Pancreas (tissue), 10 donors: ENCODE results near the gene LTBR. TPM values are rescaled to one million over a fixed set of nuclear protein-coding genes. Genes with fewer than 3 reads are reported as not detected.
A peak's percentile ranks its signal among the peaks of the same experiment; 100 is the strongest.

Experiments
- ATAC-seq, 4 donors: fragments of 200-7000 bp; cut with Tn5 transposase; one replicate each; pipeline versions ENCODE4 v1.8.0 to v1.9.1; 2020; ENCODE audit warnings: mild to moderate bottlenecking in 4 of 4, moderate library complexity in 4 of 4
- DNase-seq, 6 donors: peaks; one replicate each; pipeline ENCODE4 v3.0.0-alpha.2; 2020
- FAIRE-seq: peaks from 2 replicates; lab custom pipeline; 2012; peaks lifted over from hg19 to GRCh38; lab: Jason Lieb, UNC
- H3K27ac ChIP-seq, 4 donors: fragments of 200-600 bp; sonication (generic); 1 replicate in 3 of 4; 2 replicates in 1 of 4; pipeline versions ENCODE4 v1.5.0 to v1.8.0; 2020
- H3K27me3 ChIP-seq, 4 donors: fragments of 200-600 bp; one replicate each; pipeline ENCODE4 v1.8.0; 2021
- H3K36me3 ChIP-seq, 3 donors: fragments of 200-600 bp; sonication (generic) in 1 of 3; one replicate each; pipeline versions ENCODE4 v1.5.0 to v1.8.0; 2020 to 2021
- H3K4me1 ChIP-seq, 3 donors: fragments of 200-600 bp; one replicate each; pipeline ENCODE4 v1.8.0; 2021
- H3K4me3 ChIP-seq, 4 donors: fragments of 200-600 bp; sonication (generic) in 2 of 4; one replicate each; pipeline versions ENCODE4 v1.5.0 to v1.8.0; 2020 to 2021
- H3K9me3 ChIP-seq, 4 donors: fragments of 200-600 bp; one replicate each; pipeline ENCODE4 v1.8.0; 2021
- WGBS, 2 donors: extraction: QIAGEN DNeasy Blood & Tissue Kit; methylation state at CpG; one replicate each; pipeline ENCODE4 v1.1.7; 2013; 5-methylcytosine and 5-hydroxymethylcytosine counted together
- intact Hi-C, 3 donors: fragments of 100-400 bp; cut with DNase I; formaldehyde crosslinking; loops; one replicate each; pipeline versions ENCODE4 v1.11.1 to v1.14.2; 2022
- polyA plus RNA-seq, 2 donors: library from polyadenylated mRNA; stranded (reverse); fragments of 200-250 nt; gene quantifications; one replicate each; pipeline ENCODE4 v1.2.3, GENCODE V29; 2013
- total RNA-seq, 6 donors: library from RNA; stranded (reverse); fragmentation: NEBNext Ultra II Directional in 4 of 6; extraction: Animal tissue kit (Norgen Biotek cat#: 25700) in 4 of 6; gene quantifications; one replicate each; pipeline versions ENCODE4 v1.2.1 to v1.2.4, GENCODE V29; 2021 to 2023
- TF ChIP-seq, protein P1 (sequence below), 4 donors: fragments of 200-600 bp; sonication (generic) in 3 of 4; IDR thresholded peaks; one replicate each; pipeline versions ENCODE4 v1.5.0 to v1.8.0; 2021; ENCODE audit warnings: antibody characterized with exemption in 4 of 4
- donor health status: healthy with polysubstance abuse.
- donor health status: DM: no; HTN: no; CAD: no; lungs with moderate emphysema.
- donor health status: DM: no; HTN: no; CAD: no.
- donor health status: control.
- donor health status: control.
- donor health status: Bipolar disorder and iron deficiency.
- donor health status: DM: yes; HTN: yes; CAD: no.
- donor health status: DM: no; HTN: no; CAD: no.
- donor health status: DM: no; HTN: no; CAD: no.
- donor health status: DM: yes; HTN: yes; CAD: no.

The LTBR gene
- total and polyA plus RNA-seq, 8 donors = 50.0 to 82.1 (median 71.6) TPM

- DNase-seq (peak in 5 of 6 donors; percentile 40 to 63 (median 54)), ATAC-seq (peak; percentile 58 to 89 (median 81)), FAIRE-seq (no peak)
- TF ChIP-seq, protein P1, sequence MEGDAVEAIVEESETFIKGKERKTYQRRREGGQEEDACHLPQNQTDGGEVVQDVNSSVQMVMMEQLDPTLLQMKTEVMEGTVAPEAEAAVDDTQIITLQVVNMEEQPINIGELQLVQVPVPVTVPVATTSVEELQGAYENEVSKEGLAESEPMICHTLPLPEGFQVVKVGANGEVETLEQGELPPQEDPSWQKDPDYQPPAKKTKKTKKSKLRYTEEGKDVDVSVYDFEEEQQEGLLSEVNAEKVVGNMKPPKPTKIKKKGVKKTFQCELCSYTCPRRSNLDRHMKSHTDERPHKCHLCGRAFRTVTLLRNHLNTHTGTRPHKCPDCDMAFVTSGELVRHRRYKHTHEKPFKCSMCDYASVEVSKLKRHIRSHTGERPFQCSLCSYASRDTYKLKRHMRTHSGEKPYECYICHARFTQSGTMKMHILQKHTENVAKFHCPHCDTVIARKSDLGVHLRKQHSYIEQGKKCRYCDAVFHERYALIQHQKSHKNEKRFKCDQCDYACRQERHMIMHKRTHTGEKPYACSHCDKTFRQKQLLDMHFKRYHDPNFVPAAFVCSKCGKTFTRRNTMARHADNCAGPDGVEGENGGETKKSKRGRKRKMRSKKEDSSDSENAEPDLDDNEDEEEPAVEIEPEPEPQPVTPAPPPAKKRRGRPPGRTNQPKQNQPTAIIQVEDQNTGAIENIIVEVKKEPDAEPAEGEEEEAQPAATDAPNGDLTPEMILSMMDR (IDR thresholded peaks at IDR 0.05) = no peak
- H3K27ac ChIP-seq = peak overlapping the region in 1 of 4 donors; percentile 33
- H3K4me1 ChIP-seq = no peaks in the 10 kb centered on the region
- no peaks in the 10 kb centered on the region for H3K27me3 ChIP-seq
- peak overlapping the region in 1 of 4 donors; percentile 17 for H3K4me3 ChIP-seq
- 32 to 43% methylated on average over 19 of the region's 19 CpGs for WGBS, 2 donors
- H3K9me3 ChIP-seq = no peaks in the 10 kb centered on the region
- H3K36me3 ChIP-seq = no peaks in the 10 kb centered on the region
- intact Hi-C loops = no loop called here
These were observed 46.4 kb downstream of the LTBR start for GRCh38 chr12:6430124-6430989.

- H3K27me3 ChIP-seq = no peaks in the 10 kb centered on the region
- intact Hi-C loops = no loop called here
- no peaks in the 10 kb centered on the region for H3K4me1 ChIP-seq
- TF ChIP-seq, protein P1 (IDR thresholded peaks at IDR 0.05) = no peak
- H3K36me3 ChIP-seq = no peaks in the 10 kb centered on the region
- 79 to 86% methylated on average over 5 of the region's 5 CpGs for WGBS, 2 donors
- ATAC-seq = no peak
- DNase-seq = no peak
- no peaks in the 10 kb centered on the region for H3K9me3 ChIP-seq
- no peak overlapping the region for H3K27ac ChIP-seq
- no peak overlapping the region for H3K4me3 ChIP-seq
- FAIRE-seq = no peak
These were observed 49.0 kb downstream of the LTBR start for GRCh38 chr12:6432991-6433390.

DNA sequence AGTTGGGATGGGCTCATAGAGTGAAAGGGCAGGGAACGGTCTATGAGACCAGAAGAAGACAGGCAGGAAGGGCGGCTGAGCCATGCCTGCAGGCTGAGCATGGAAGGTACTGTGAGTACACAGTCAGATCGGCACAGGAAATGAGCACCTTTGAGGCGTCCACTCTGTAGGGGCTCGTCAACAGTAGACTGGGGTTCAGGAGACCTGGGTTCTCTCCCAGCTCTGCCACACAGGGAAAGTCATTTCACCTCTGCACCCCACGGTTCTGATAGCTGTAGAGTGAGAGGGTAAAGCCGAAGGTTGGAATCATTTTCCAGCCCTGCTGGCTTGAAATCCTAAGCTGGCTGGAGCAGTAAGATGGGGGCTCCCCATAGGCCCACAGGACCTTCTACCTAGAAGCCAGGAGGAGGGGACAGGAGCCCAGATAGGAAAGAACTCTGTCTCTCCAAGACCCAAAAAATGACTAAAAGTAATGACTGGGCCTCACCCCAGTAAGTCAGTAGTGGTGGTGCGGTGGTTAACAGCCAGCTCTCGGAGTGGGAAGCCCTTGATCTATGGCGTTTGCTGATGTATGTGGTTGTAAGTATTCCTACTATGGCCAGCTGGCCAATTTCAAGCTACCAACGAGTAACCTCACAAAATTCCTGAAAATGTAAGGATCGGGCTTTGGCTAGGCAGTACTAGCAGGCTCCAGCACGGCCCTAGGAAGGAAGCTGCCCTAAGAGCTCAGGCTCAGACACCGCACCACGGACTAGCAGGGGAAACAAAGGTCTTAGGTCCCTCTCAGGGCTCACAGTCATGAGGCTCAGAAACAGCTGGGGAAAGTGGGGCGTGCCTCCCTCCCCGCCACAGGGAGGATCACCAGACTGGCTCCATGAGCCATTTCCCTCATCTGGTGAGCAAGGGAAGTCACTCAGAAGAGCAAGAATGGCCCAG is 50.5 kb downstream of the LTBR start:
- DNase-seq (peak in 1 of 6 donors; percentile 20), FAIRE-seq (no peak), ATAC-seq (no peak)
- Histone ChIP-seq H3K4me1 (no peaks in the 10 kb centered on the region), H3K9me3 (no peaks in the 10 kb centered on the region), H3K27ac (no peak overlapping the region), H3K27me3 (no peaks in the 10 kb centered on the region), H3K36me3 (no peaks in the 10 kb centered on the region), H3K4me3 (no peak overlapping the region)
- WGBS, 2 donors = 71 to 80% methylated on average over 17 of the region's 17 CpGs
- intact Hi-C loops = no loop called here
- TF ChIP-seq, protein P1 (IDR thresholded peaks at IDR 0.05) = no peak

GRCh38 chr12:6435961-6436715 is 52.2 kb downstream of the LTBR start:
- Histone ChIP-seq H3K4me1 (no peaks in the 10 kb centered on the region), H3K4me3 (no peak overlapping the region), H3K27ac (no peak overlapping the region), H3K9me3 (no peaks in the 10 kb centered on the region), H3K36me3 (no peaks in the 10 kb centered on the region), H3K27me3 (no peaks in the 10 kb centered on the region)
- 84% methylated on average over 13 of the region's 13 CpGs for WGBS, 2 donors
- TF ChIP-seq, protein P1 (IDR thresholded peaks at IDR 0.05) = no peak
- FAIRE-seq (no peak), ATAC-seq (no peak), DNase-seq (peak in 1 of 6 donors; percentile 15)
- intact Hi-C loops = no loop called here
